GM19455 (cell line): ENCODE measurements around the gene SULF2.

ENCODE experiments used
- ATAC-seq: cut with Tn5 transposase; IDR thresholded peaks from one replicate; pipeline ENCODE4 v1.9.1; 2021; ENCODE audit not compliant: unreplicated experiment

Gene SULF2

DNA sequence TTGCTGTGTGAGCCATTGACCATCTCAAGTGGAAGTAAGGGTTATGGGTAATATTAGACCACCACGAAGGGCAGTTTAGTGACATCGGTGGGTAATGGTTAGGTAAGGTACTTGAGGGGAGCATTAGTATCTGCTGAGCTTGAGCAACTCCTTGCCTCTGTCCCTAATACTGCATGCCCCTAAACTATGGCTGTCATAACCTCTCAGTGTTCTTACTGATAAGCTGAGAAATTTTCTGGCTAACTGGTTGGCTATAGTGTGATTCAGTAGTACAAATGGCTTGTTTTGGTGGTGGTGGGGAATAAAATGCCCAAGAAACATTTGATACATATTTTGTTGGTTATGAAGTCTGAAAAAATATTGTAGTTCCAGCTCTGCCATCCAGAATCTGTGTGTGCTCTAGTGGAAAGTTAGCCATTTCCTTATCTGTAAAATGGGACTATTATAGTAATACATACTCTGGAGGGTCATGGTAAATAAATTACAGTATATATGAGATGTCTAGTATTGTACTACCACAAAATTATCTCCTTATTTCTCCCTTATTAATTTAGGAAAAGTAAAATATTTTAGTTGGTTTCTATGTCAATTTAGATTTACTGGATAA, 170.5 kb downstream of the SULF2 start:
- no peak for ATAC-seq

DNA sequence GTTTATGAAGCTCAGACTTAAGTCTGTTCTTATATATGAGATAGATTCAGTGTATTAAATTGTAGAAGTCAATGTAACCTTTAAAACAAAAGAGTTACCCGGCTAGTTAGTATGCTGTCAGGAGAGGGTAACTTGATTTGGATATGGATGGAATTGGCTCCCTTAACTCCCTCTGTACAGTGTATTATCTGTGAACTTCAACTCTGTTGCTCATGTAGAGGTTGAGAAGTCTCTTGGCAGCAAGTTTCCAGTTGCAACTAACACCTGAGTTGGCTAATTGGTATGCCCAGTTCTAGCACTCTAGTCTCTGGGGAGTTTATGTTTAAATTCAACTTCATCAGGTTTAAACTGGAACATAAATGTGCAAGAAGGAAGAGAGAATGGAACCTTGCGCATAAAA, 172.6 kb downstream of the SULF2 start:
- no peak for ATAC-seq

DNA sequence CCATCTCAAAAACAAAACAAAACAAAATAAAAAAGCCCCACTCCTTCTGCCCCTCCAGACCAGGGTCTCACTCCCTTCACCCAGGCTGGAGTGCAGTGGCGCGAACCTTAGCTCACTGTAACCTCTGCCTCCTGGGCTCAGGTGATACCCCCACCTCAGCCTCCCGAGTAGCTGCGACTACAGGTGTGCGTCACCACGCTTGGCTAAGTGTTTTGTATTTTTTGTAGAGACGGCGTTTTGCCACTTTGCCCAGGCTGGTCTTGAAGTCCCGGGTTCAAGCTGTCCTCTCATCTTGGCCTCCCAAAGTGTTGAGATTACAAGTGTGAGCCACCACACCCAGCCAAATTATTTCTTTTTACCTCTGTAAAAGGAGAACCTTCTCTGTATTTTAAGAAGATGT, 173.5 kb downstream of the SULF2 start:
- ATAC-seq = no peak

DNA sequence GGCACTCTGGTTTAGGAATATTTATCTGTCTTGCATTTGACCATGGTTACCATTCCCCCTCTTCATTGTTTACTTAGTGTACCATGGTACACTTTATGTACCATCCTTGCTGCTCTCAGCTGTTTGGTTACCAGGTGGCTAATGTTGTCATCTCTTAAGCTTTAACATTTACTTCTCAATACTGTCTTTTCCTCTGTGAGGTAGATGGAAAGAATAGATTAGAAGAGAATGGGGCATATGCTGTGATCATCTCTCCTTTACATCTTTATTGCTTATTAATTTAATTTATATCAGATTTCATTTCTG, 174.4 kb downstream of the SULF2 start:
- no peak for ATAC-seq

DNA sequence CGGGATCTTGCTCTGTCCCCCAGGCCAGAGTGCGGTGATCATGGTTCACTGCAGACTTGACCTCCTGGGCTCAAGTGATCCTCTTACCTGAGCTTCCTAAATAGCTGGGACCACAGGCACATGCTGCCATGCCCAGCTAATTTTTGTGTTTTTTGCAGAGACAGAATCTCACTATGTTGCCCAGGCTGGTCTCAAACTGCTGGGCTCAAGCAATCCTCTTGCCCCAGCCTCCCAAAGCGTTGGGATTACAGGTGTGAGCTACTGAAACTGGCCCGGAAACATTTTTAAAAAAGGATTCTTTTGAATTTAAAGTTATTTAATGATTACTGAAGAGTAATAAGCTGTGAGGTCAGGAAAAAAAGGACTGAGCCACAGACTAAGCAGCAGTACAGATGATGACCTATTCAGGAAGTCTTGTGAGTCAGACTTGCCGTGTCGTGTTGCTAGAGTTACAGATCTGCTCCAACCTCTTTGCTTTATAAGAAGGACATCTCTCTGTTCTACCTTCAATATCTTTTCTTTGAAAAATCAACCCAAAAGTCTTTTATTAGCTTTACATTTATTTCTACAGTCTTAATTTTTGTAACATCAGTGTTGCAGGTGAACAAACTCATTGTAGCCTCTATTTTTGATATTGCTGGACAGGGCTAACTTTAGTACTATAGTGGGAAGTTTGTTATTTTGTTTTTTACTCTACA, 174.9 kb downstream of the SULF2 start:
- no peak for ATAC-seq

DNA sequence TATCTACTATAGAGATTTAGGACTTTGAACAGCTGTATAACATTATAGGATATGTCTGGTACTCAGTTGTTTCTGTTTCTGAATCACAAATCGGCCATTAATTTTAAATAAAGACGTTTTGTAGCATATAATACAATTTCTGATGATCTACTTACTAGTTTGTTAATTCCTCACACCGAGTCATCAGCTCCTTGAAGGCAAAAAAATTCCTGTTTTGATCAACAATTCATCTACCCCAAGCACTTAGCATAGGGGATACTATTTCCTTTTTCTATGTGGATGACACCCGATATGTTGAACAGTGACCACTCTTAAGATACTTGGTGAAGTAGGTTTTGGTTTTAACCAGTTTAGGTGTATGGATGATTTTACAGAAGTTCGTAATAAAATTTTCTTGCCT, 176.3 kb downstream of the SULF2 start:
- ATAC-seq = no peak
